ENCODE results near the gene HECW1. TPM values are rescaled to one million over a fixed set of nuclear protein-coding genes. Genes with fewer than 3 reads are reported as not detected.

Gene HECW1
- total RNA-seq, 1 experiment from 2014 or later: 0.77 TPM

GRCh38 chr7:43141091-43141490 is 28.6 kb downstream of the HECW1 start:
- CTCF ChIA-PET: no interaction called here
- TF ChIP-seq TCF7L2 (IDR thresholded peaks at IDR 0.05; ENCODE audit: low read depth, low read length): no peak
- no peak for TF ChIP-seq REST (IDR thresholded peaks at IDR 0.05; ENCODE audit: insufficient read depth in 1 of 2, low read depth in 2 of 2, low read length in 1 of 2)
- TF ChIP-seq POLR2AphosphoS5 (IDR thresholded peaks at IDR 0.05; ENCODE audit: low read depth, low read length): no peak
- no peak for TF ChIP-seq SIN3A (IDR thresholded peaks at IDR 0.05; ENCODE audit: borderline replicate concordance, insufficient read depth, low read depth, low read length)
- TF ChIP-seq CTCF (IDR thresholded peaks at IDR 0.05): no peak
- H3K9me3 ChIP-seq (ENCODE audit: control insufficient read depth, insufficient read depth, low read depth, low read length): no peaks in the 10 kb centered on the region
- no TSS peak for BruUV-seq (replicated peaks)
- DNase-seq (ENCODE audit: low read depth, low spot score) (no peak), ATAC-seq (no peak)
- POLR2A ChIA-PET: no interaction called here
- in situ Hi-C loops (cut with HindIII; ENCODE audit: low pct_unique_long_range_greater_than_20kb, low sequenced_read_pairs) (no loop called here), intact Hi-C loops (cut with micrococcal nuclease; ENCODE audit: unreplicated experiment) (no loop called here)
- H3K4me3 ChIP-seq (ENCODE audit: low read depth in 2 of 2, low read length in 2 of 2): no peak overlapping the region
- H3K4me1 ChIP-seq (ENCODE audit: control insufficient read depth, insufficient read depth, low read length): no peaks in the 10 kb centered on the region
- no peaks in the 10 kb centered on the region for H3K36me3 ChIP-seq (ENCODE audit: control insufficient read depth, insufficient read depth, low read length)
- H3K27ac ChIP-seq (ENCODE audit: low read length): no peak overlapping the region
- peaks cover 3% of the 10 kb centered on the region; the same call in 1 of the 2 replicates for H3K27me3 ChIP-seq (ENCODE audit: control insufficient read depth, insufficient read depth, low read length)

GRCh38 chr7:43142703-43143102 is 30.3 kb downstream of the HECW1 start:
- Histone ChIP-seq H3K4me1 (ENCODE audit: control insufficient read depth, insufficient read depth, low read length) (no peaks in the 10 kb centered on the region), H3K27ac (ENCODE audit: low read length) (no peak overlapping the region), H3K4me3 (ENCODE audit: low read depth in 2 of 2, low read length in 2 of 2) (no peak overlapping the region), H3K36me3 (ENCODE audit: control insufficient read depth, insufficient read depth, low read length) (no peaks in the 10 kb centered on the region), H3K27me3 (ENCODE audit: control insufficient read depth, insufficient read depth, low read length) (peaks cover 3% of the 10 kb centered on the region; the same call in 1 of the 2 replicates), H3K9me3 (ENCODE audit: control insufficient read depth, insufficient read depth, low read depth, low read length) (no peaks in the 10 kb centered on the region)
- ChIA-PET POLR2A (no interaction called here), CTCF (no interaction called here)
- in situ Hi-C loops (cut with HindIII; ENCODE audit: low pct_unique_long_range_greater_than_20kb, low sequenced_read_pairs): no loop called here
- ATAC-seq (no peak), DNase-seq (ENCODE audit: low read depth, low spot score) (no peak)
- TF ChIP-seq POLR2AphosphoS5 (IDR thresholded peaks at IDR 0.05; ENCODE audit: low read depth, low read length) (no peak), REST (IDR thresholded peaks at IDR 0.05; ENCODE audit: insufficient read depth in 1 of 2, low read depth in 2 of 2, low read length in 1 of 2) (no peak), SIN3A (IDR thresholded peaks at IDR 0.05; ENCODE audit: borderline replicate concordance, insufficient read depth, low read depth, low read length) (no peak), TCF7L2 (IDR thresholded peaks at IDR 0.05; ENCODE audit: low read depth, low read length) (no peak), CTCF (IDR thresholded peaks at IDR 0.05) (no peak)
- BruUV-seq (replicated peaks): no TSS peak
- intact Hi-C loops (cut with micrococcal nuclease; ENCODE audit: unreplicated experiment): no loop called here
